ENCODE results near the gene COPB1.

The COPB1 gene

GRCh38 chr11:14499560-14500180 is at the start of gene COPB1:
Gene COPB1, minus strand, starts transcription at chr11:14499811. Its CDS starts 883 bp downstream, at chr11:14498928.
- in situ Hi-C loops (cut with MboI; ENCODE audit: low sequenced_read_pairs), result loop anchor here (25.0 kb wide), 1 partner anchor 388 kb away; the partner anchor contains the start of gene CYP2R1

DNA sequence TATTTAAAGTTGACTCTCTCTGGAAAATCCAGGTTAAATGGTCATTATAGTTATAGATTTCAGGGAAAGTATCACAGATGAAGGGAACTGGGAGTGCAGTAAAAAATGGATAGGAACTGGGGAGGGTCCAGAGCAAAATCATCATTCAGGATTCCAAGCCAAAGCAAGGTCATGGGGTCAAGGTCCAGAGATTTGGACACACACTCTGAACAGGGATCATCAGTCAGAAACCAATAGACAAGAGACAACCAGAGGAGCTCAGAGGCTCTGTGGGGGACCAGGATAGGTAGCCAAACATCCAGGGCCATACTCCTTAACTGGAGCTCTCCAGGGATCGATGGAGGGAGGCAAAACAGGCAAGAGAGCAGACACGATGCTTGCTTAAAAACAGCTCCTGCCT is 47.8 kb upstream of the COPB1 start:
- in situ Hi-C loops (cut with MboI; ENCODE audit: low sequenced_read_pairs), result loop anchor here (25.0 kb wide), 1 partner anchor 90 kb away; the partner anchor contains the start of gene PDE3B

DNA sequence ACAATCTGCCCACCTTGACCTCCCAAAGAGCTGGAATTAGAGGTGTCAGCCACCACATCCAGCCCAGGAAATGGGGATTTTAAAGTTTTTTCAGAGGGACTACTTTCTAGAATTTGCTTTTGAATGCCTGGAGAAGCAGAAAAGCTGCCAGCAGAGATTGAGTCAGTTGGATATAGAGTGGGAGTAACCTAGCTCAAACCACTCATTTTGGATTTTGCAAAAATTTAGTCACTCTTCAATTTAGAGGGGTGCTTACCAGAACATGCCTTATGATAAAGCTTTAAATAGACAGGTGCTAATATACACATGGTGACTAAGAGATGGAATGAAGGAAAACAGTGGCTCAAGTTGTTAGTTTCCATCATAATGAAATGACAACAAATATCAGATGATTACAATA is 47.1 kb upstream of the COPB1 start:
- in situ Hi-C loops (cut with MboI; ENCODE audit: low sequenced_read_pairs), result loop anchor here (25.0 kb wide), 1 partner anchor 91 kb away; the partner anchor contains the start of gene PDE3B

GRCh38 chr11:14544611-14545010 is 45.0 kb upstream of the COPB1 start:
- in situ Hi-C loops (cut with MboI; ENCODE audit: low sequenced_read_pairs), result loop anchor here (25.0 kb wide), 1 partner anchor 93 kb away; the partner anchor contains the start of gene PDE3B

DNA sequence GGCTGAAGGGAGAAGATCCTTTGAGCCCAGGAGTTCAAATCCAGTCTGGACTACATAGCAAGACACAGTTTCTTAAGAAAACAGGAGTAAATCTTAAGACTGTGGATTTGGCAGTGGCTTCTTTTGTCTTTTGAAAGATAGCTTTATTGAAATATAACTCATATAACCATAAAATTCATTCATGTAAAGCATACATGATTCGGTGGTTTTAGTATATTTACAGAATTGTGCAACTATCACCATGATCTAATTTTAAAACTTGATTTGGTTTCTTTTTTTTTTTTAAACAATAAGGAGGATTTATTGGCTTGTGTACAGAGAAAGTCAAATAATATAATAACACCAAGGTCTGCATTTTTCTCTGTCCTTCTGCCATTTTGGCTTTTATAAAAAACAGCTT is 43.6 kb upstream of the COPB1 start:
- in situ Hi-C loops (cut with MboI; ENCODE audit: low sequenced_read_pairs), result loop anchor here (25.0 kb wide), 1 partner anchor 94 kb away; the partner anchor contains the start of gene PDE3B

- in situ Hi-C loops (cut with MboI; ENCODE audit: low sequenced_read_pairs), result loop anchor here (25.0 kb wide), 1 partner anchor 95 kb away; the partner anchor contains the start of gene PDE3B
Observed at GRCh38 chr11:14542324-14542723, 42.7 kb upstream of the COPB1 start.

DNA sequence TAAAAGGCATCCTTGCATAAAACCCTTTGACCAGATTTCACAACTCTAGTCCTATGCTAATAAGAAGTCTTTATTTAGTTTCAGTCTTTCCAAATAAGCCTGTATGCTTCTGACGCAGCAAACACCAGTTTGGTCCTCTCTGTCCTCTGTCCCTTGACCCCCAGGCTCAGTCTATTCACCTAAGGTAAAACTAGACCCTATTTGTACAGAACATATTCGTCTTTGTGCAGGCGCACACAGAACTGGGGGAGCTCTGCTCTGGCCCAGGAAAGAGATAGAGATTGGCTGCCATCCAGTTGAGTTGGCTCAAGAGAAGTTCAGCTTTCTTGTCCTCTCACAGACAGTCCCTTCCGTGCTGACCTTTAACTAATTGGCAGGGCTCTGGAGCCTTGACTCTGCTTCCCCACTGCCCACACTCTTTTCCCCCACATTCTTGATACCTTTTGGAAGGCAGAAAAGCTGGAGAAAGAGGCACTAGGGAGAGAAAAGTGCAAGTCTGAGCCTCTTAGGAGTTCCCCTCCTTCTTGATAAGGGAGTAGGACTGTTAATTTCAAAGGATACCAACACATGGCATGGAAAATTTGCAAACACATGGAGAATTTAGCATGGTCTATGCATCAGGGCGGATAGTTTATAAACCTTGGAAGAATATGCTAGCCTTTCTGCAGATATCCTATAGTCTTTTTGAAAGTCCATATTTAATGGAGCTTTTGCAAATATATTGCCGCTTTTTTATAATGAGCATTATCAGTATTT is 41.8 kb upstream of the COPB1 start:
- in situ Hi-C loops (cut with MboI; ENCODE audit: low sequenced_read_pairs), result loop anchor here (25.0 kb wide), 1 partner anchor 96 kb away; the partner anchor contains the start of gene PDE3B

- in situ Hi-C loops (cut with MboI; ENCODE audit: low sequenced_read_pairs), result loop anchor here (25.0 kb wide), 1 partner anchor 97 kb away; the partner anchor contains the start of gene PDE3B
Observed at GRCh38 chr11:14539982-14540421, 40.4 kb upstream of the COPB1 start.

DNA sequence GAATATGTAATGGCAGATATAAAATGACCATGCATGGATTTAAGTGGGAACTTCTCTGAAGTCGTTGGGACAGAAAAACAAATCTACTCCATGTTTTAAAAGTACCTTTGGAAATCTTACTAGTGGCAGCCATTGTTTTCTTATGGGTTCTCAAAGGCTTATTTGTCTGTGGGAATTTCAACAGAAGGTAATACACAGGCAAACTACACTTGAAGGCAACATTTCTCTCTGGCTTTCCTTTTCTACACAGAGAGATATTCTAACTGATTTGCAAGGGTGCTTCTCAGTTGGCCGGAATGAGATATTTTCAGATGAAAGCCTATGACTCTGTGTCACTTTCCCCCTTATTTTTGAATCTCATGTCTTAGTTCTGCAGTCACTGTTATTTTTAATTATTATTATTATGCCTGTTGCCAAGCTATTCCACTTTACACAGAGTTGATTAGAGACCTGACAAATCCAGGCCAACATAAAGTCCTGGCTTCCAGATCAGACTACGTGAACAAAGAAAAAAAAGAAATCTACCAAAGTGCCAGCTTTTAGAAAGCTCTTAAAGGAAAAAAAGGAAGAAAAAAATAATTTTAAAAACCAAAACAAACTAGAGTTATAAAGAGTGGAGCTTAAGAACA is 39.4 kb upstream of the COPB1 start:
- in situ Hi-C loops (cut with MboI; ENCODE audit: low sequenced_read_pairs), result loop anchor here (25.0 kb wide), 1 partner anchor 98 kb away; the partner anchor contains the start of gene PDE3B

GRCh38 chr11:14538271-14538925 is 38.8 kb upstream of the COPB1 start:
- in situ Hi-C loops (cut with MboI; ENCODE audit: low sequenced_read_pairs), result loop anchor here (25.0 kb wide), 1 partner anchor 99 kb away; the partner anchor contains the start of gene PDE3B

- in situ Hi-C loops (cut with MboI; ENCODE audit: low sequenced_read_pairs), result loop anchor here (25.0 kb wide), 1 partner anchor 100 kb away; the partner anchor contains the start of gene PDE3B
Observed at GRCh38 chr11:14537134-14537599, 37.6 kb upstream of the COPB1 start.

GRCh38 chr11:14535166-14535565 is 35.6 kb upstream of the COPB1 start:
- in situ Hi-C loops (cut with MboI; ENCODE audit: low sequenced_read_pairs), result loop anchor here (25.0 kb wide), 1 partner anchor 102 kb away; the partner anchor contains the start of gene PDE3B

GRCh38 chr11:14529951-14530350 is 30.3 kb upstream of the COPB1 start:
- in situ Hi-C loops (cut with MboI; ENCODE audit: low sequenced_read_pairs), result loop anchor here (25.0 kb wide), 1 partner anchor 107 kb away; the partner anchor contains the start of gene PDE3B

DNA sequence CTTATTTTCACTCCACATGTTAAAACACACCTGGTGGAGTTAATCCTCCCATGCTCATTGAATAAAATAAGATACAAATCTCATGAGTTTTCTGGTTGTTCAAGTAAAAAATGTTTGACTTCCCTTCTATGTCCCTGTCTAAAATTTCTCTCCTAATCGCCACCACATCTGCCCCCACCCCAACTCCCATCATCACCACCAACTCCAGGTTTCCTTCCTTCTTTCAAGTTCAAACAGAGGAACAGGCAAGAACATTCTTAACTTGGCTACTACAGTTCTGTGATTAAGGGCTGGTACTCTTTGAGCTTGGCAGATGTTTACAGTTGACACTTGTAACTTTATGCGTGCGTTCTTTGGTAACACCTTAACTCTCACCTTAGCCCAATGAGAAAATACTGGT is 29.7 kb upstream of the COPB1 start:
- in situ Hi-C loops (cut with MboI; ENCODE audit: low sequenced_read_pairs), result loop anchor here (25.0 kb wide), 1 partner anchor 108 kb away; the partner anchor contains the start of gene PDE3B

DNA sequence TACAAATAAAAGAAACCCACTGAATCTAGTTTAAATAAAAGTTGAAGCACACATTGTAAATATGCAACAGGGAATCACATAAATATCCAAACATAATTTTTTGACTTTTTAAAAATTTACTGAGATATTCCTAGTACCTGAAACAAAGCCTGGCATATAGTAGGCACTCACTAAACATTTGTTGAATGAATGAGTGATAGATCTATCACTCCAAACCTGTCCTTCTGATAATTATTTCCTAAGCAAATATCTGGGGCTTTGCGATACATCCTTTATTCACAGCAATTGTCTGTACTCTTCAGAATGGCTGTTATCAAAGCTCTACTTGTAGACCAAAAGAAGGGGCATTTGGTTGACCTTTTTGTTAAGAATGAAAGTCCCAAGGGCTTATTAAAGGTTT is 23.2 kb upstream of the COPB1 start:
- in situ Hi-C loops (cut with MboI; ENCODE audit: low sequenced_read_pairs), result loop anchor here (25.0 kb wide), 1 partner anchor 364 kb away; the partner anchor contains the start of gene CYP2R1

- in situ Hi-C loops (cut with MboI; ENCODE audit: low sequenced_read_pairs), result loop anchor here (25.0 kb wide), 1 partner anchor 365 kb away; the partner anchor contains the start of gene CYP2R1
Observed at GRCh38 chr11:14522245-14522644, 22.6 kb upstream of the COPB1 start.

DNA sequence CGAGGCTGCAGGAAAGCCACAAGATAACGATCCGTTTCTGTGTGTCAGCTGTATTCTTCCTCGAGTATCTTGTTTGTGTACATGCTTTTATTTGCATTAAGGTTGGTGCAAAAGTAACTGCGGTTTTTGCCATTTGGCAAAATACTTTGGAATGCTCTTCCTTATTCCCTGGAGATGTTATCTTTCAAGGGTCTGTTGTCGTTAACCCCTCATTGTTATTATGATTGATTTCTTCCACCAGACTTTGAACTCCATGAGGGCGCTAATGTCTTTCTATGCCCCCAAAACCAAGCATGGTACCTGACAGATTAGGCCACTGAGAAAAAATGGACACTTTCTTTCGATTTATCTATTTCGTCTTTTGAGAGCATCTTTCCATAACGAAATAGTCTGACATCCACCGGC is 21.1 kb upstream of the COPB1 start:
- in situ Hi-C loops (cut with MboI; ENCODE audit: low sequenced_read_pairs), result loop anchor here (25.0 kb wide), 1 partner anchor 367 kb away; the partner anchor contains the start of gene CYP2R1

GRCh38 chr11:14519917-14520746 is 20.5 kb upstream of the COPB1 start, which contains the start of gene PSMA1:
Gene PSMA1, minus strand, starts transcription at chr11:14520386. Its CDS starts 87 bp downstream, at chr11:14520299.
- in situ Hi-C loops (cut with MboI; ENCODE audit: low sequenced_read_pairs), result loop anchor here (25.0 kb wide), 1 partner anchor 367 kb away; the partner anchor contains the start of gene CYP2R1

DNA sequence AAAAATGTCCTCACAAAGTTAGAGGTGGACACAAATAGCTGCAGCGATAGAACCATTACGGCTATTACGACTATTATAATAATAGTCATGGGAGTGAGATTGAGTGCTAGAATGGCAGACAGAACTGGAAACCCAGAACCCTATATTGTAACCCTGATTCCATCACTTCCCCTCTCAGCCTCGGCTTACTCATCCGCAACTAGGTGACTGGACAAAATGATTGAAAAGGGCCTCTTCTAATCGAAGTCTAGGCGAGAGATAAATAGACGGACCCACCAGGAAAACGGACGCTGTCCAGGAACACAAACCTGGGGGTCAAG is 19.9 kb upstream of the COPB1 start:
- in situ Hi-C loops (cut with MboI; ENCODE audit: low sequenced_read_pairs), result loop anchor here (25.0 kb wide), 1 partner anchor 368 kb away; the partner anchor contains the start of gene CYP2R1
